NCI-H69 (cell line): ENCODE measurements around the gene TMEM161A.
"Not testable (repeated sequence)": the region's sequence is repeated elsewhere in the genome, so short reads cannot be mapped to it uniquely, and the experiment has no call there.

ENCODE experiments used
- DNase-seq: peaks from one replicate; lab custom pipeline; 2025; lab: John Stamatoyannopoulos, UW

Gene TMEM161A

DNA sequence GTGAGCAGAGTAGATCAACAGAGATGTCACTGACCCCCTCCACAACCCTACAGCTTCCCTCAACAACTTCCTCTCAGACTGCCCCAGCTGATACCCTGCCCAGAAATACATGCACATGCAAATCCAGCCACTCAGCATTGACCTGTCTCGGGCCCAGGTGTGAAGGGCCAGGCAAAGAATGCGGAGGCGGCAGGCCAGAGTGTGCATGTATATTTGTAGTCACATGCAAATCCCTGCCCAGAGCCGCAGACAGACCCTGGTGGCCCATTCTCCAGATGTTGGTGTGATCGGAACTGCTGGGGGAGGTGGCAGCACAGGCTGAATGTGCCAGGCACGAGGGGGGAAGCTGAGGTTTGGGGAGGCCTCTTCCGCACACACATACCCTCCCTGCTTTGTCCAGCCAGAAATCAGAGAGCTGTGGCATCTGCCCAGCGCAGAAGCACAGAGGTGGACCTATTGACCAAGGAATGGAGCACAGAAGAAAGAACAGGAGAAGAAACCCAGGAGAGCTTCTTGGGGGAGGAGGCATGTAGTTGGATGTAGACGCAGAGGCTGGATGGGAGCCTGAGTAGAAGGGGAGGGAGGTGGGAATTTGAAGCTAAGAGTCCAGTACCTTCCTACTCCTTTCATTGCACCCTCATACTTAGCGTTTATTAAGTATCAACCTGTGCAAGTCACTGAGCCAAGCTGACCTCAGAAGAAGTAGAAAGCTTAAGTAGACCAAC, 17.4 kb upstream of the TMEM161A start:
- DNase-seq, result no peak

DNA sequence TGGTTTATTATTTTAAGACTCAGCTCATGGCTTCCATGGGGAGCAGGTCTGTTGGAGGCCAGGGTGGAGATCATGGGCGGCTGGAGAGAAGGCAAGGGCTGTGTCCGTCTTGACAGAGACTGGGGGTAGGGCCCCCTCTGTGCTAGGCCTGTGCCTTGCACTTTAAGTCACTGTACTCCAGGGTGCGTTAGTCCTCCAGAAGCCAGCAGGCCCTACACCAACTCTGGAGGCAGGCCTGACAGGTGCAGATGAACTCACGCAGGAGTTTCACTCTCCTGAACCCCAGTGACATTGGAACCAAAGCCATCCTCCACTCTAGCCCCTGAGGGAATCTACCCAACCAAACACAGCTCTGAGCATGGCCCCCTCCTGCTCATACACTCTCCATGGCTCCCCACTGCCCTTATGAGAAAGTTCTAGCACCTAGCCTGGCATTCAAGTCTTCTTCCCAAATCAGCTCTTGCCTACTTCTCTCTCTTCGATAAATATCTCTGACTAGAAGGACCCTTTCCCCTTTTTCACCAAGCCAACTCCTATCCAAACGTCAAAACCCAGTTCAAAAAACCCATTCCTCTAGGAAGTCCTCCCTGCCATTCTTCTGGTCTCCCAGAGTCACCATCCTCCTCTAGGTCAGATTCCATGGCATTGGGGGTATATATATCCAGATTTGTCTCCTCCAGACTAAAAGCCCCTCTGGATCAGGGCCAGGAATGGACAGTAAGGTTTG, 16.7 kb upstream of the TMEM161A start:
- DNase-seq, result no peak

DNA sequence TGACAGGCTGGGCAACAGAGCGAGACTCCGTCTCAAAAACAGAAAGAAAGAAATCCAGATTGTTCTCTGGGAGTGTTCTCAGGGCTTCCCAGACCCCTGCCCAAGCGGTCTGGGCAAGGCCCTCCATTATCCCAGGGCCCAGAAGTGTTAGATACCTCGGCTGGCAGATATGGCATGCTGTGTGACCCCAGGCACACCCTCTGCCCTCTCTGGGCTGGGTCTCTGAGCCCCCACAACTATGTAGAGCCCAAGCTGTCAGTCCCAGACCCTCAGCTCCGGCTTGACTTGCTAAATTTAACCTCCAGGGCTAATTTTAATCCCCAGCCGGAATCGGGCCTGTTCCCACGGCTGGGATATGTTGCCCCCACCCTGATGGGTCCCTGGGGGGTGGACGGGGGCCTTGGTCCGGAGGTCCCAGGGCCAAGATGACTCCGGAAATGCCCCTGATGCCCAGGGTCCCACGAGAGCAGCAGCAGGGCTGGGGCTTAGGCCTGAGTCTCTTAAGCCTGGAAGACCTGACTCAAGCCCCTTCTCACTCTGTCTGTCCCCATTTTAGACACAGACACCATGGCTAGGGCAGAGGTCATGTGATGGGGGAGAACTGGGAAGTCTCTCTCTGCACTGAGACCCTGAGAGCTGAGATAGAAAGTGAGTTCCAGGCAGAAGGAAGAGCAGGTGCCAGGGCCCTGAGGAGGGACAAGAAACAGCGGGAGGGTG, 14.5 kb upstream of the TMEM161A start:
- DNase-seq, result no peak

DNA sequence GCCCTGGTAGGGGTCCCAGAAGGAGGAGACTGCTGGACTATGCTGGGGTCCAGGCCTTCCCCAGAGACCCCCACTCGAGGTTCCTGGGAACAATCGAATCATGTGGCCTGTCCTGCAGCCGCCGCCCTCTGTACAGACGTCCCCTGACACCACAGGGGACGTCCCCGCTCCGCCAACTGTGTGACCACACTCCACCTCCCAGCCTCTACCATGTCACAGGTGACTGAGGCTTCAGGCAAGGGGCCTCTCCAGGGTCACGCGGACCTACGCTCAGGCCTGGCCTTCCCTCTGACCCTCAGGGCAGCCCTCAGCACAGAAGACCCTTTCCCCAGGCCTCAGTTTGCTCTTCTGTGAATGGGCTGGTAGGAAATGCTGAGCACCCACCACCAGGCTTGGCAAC, 13.1 kb upstream of the TMEM161A start:
- no peak for DNase-seq

DNA sequence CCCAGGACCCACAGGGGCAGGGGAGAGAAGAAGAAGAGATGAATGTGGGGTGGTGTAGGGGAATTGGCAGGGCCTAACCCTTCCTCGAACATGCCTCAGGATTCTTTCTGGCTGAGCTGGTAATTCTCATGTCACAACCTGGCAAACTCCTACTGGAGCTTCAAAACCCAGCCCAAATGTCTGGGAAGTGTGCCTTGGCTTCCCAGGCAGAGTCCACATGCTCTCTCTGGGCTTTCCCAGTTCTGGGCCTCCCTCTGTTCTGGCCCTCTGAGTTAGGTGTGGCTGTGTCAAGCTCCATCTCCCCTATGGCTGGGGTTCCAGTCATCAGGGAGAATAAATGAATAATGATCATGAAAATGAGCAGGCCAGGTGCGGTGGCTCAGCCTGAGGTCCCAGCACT, 11.2 kb upstream of the TMEM161A start:
- no peak for DNase-seq

DNA sequence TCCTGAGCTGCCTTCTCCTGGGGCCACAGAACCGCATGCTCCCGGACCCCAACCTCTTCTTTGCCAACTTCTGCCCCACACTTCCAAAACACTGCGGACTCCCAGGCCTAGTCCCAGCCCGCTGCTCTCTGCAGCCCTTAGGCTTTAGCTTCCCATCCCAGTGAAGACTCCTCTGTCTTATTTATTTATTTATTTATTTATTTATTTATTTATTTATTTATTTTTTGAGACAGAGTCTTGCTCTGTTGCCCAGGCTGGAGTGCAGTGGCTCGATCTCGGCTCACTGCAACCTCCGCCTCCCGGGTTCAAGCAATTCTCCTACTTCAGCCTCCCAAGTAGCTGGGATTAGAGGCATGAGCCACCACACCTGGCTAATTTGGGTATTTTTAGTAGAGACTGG, 10.2 kb upstream of the TMEM161A start:
- not testable (repeated sequence) for DNase-seq

DNA sequence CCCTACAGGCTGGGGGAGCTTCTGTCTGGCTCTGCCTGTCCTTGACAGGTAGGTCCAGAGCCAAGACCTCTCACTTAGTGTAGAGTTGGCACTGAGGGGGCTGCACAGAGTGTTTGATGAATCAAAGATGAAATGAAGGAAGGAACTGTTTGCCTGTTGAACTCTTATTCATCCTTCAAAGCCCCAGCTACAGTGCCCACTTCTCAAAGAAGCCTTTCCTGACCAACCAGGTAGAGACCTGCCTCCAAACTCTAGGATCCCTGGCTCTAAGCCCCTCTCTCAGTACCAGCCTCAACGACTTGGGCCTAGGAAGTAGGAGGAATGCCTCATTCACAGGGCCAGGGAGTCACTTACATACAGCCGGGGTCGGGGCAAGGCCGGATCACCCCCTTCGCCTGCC, 9.1 kb upstream of the TMEM161A start:
- no peak for DNase-seq

DNA sequence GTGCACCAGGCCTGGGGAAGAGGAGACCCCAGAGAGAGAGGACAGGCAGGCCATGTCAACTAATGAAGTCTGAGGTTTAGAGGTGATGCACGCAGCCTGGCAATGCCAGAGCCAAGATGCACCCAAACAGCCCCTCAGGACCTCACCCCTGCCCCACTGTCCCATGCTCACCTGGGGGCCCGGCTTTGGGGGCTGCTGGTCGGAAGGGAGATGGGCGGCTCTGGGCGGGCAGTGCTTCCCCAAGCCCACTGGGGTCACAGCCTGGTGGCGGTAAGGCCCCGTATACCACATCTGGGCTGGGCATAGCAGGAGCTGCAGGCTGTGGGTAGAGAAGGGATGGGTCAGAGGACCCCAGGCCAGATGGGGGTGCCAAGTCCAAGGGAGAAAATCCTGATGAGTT, 8.6 kb upstream of the TMEM161A start:
- DNase-seq, result no peak

DNA sequence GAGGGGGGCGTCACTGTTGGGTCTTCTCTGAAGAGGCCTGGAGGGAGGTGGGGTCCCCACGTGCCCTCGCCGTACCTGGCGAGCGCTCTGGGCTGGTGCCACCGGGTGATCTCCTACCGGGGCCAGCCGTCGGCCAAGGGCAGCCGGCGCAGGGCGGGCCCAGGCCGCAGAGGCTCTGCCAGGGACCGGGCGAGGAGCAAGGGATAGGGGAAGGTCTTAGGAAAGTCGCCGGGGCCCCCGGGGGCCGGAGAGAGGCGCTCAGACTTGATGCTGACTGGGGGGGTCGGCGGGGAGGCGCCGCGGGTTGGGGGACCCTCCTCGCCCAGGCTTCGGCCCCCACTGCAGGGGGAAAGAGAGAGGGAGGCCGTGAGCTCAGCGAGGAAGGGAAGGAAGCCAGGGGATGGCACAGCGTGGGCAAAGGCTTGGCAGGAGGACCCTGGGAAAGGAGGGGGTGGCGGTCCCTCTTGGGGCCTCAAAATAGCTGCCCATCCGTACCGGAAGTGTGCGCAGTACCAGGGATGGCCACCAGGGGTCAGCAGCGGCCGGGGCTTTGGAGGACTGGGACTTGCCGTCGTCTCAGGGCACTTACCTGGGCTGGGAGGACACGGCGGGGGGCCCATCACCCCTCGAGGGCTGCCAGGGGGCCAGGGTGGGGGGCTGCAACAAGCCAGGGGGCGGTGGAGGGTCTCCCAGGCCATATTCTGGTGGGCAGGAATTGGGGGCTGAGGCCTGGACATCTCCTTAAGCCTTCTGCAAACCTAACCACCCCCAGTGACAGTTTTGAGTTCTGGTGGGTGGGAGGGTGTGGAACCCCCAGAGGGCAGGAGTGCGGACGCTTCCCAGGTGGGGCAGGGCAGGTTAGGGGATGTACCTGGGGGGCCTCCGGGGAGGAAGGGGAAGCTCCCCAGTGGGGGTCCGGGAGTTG, 7.7 kb upstream of the TMEM161A start:
- peak; percentile 74 for DNase-seq

DNA sequence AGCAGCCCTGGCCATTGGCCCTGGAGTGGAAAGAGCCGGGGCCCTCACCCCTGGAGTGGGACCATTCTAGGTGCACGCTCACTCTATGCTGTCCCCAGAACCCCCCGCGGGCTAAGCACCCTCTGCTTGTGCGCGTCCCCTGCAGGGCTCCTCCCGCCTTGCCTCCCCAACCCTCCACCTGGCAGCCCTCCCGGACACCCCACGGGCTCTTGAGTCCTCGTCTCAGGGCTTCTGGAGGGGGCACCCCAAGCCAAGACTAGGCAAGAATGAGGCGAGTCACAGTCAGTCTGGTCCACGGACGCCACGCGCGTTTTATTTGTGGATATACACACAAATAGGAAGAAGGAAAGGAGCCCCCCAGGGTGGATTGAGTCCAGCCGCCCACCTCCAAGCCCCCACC, 7.0 kb upstream of the TMEM161A start:
- DNase-seq, result no peak

DNA sequence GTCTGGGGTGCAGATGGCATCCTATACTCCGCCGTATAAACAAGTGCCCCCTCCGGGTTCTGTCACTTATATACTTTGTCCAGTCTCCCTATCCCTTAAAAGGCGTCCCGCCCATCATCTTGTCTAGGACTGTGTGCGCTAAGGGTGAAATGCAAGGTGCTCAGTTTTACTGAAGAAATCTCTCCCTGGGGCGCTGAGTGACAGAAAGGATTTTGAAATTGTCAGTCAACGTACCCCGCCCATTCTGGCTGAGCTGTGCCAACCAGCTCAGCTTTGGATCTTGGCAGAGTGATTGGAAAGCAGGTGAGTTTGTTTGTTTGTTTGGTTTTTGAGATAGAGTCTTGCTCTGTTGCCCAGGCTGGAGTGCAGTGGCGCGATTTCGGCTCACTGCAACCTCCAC, 4.1 kb upstream of the TMEM161A start:
- no peak for DNase-seq

DNA sequence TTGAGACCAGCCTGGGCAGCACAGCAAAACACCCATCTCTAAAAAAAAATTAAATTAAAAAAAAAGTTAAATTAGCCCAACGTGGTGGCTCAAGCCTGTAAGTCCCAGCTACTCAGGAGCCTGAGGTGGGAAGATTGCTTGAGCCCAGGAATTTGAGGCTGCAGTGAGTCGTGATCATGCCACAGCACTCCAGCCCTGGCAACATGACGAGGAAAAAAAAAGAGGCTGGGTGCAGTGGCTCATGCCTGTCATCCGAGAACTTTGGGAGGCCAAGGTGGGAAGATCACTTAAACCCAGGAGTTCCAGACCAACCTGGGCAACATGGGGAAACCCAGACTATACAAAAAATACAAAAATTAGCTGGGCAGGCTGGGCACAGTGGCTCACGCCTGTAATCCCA, 2.2 kb upstream of the TMEM161A start:
- no peak for DNase-seq

DNA sequence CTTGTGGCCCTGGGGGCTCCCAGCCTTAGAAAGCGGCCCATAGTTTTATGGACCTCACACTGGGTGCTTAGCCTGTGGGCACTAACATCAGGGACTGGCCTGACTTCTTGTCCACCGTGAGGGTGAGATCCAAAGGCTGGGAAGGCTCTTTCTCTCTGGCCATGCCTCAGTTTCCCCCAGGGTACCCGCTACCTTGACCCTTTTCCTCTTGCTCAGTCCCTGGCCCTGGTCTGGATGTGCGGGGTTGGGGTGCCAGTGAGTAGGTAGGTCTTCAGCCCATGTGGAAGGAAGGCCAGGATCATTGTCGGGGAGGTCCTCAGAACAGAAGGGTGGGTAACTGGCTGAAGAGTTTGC, 1.6 kb upstream of the TMEM161A start:
- DNase-seq, result no peak

DNA sequence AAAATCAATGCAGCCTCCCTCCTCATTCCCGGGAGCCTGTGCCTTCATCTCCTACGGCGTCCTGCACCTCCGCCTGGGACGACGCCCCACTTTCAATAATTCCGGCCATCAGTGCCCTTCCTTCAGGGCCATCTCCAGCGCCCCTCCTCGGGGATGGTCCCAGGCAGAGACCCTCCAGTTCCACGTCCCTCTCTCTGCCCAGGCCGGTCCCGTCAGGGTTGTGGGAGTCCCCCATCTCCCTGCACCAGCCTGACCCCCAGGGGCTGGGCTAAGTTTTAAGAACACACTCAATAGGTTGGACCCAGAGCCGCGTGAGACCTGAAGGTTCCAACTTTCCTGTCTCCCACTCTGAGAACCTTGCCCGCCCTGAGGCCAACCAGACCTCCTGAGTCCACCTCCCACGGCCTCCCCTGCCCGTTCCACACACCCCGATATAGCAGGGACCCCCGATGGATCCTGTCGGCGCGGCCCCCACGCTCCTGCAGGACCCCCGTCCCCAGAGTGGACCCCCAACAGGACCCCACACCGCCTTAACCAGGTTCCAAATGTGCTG, 646 bp downstream of the TMEM161A start:
- peak; percentile 23 for DNase-seq

DNA sequence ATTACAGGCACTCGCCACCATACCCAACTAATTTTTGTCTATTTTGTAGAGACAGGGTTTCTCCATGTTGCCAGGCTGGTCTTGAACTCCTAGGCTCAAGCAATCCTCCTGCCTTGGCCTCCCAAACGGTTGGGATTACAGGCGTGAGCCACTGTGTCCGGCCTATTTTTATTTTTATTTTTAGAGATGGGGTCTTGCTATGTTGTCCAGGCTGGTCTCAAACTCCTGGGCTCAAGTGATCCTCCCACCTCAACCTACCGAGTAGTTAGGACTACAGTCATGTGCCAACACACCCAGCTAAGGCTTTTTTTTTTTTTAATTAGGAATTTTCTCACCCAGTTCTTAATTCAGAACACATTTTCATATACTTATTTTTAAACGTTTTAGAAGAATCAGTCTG, 2.6 kb downstream of the TMEM161A start:
- DNase-seq, result not testable (repeated sequence)

DNA sequence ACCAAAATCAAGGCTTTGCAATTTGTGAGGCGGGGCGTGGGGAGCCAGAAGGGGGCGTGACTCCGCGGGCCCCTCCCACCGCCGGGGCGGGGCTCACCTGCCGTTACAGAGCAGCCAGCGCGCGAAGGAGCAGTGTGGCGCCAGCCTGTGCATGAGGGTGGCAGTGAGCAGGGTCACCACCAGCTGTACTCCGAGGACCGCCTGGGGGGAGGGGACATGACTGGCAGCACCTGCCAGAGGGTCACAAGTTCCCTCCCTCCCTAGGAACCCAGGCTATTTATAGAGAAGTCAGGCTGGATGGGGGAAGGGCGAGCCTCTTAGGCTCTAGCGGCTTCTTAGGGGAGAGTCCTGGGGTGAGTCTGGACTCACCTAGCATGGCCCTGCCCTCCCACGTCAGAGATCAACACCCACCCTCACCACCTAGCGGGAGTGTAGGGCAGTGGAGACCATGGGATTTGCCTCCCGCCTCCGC, 3.6 kb downstream of the TMEM161A start:
- peak; percentile 91 for DNase-seq

DNA sequence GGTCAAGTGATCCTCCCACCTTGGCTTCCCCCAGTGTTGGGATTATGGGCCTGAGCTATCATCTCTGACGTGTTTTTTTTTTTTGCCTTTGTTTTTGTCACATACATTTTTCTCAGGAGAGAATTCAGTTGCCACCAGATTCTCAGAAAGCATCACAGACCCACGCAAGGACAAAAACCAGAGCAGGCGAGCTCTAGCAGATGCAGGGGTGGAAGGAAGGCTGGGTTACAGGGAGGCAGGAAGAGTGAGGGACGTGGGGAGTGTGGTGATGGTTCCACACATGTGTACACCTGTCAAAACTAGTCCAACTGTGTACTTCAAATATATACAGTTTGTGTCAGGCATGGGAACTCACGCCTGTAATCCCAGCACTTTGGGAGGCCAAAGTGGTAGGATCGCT, 4.3 kb downstream of the TMEM161A start:
- DNase-seq, result no peak

DNA sequence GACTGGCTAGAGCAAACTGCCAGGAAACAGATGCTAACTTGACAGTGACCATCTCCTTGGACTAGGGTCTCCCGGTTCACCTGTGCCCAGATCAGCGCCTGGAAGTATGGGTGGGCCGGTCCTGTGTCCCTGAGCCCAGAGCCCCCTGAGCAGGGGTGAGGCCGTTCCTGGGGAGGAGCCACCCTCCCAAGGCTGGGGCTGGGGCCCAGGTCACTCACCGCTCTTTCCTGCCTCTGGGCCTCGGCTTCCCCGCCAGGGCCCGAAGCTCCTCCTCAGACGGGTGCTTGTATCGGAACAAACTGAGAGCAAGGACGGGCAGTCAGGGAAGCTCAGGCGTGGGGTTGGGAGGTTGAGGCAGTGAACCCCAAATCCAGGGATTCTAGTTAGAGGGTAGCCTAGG, 5.4 kb downstream of the TMEM161A start:
- no peak for DNase-seq

DNA sequence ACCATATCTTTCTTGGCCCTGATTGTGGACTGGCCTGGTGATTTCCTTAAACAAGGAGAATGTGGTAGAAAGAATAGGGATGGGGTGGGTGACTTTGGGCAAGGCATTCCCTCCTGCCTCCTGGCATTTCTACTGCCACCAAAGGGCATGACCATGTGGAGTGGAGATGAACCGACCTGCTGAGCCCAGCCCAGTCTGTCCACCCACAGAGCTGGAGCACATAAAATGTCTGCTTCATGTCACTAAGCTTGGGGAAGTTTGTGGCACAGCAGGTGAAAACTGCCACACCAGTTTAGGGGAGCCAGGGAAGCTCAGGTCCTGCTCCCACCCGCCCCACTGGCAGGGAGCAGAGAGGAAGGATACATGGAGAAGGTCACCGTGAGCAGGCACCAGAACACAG, 6.3 kb downstream of the TMEM161A start:
- no peak for DNase-seq

DNA sequence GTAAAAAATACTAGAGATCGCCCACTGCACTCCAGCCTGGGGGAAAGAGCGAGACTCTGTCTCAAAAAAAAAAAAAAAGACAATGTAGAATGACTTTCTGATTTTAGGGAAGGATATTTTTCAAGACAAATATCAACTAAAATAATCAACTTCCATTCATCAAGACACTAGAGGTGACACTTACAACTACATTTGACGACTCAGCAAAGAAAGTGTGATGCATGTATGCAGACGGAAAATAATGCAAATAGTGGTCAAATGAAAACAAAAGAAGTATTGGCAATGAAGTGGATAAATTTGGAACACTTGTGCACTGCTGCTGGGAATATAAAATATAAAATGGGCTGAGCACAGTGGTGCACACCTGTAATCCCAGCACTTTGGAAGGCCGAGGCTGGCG, 12.2 kb downstream of the TMEM161A start:
- no peak for DNase-seq

DNA sequence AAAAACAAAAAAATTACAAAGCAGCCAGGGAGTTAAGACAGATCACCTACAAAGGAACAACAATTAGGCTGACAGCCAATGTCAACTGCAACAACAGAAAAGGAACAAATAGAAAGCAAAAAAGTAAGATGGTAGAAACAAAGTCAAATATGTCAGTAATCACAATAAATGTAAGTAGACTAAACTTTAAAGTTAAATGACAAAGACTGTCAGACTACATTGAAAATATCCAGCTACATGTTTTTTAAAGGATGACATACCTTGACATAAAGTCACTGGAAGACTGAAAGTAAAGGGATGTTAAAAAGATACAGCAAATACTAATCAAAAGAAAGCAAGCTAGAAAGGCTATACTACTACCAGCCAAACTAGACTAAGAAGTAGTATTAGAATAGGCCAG, 14.9 kb downstream of the TMEM161A start:
- DNase-seq, result no peak

DNA sequence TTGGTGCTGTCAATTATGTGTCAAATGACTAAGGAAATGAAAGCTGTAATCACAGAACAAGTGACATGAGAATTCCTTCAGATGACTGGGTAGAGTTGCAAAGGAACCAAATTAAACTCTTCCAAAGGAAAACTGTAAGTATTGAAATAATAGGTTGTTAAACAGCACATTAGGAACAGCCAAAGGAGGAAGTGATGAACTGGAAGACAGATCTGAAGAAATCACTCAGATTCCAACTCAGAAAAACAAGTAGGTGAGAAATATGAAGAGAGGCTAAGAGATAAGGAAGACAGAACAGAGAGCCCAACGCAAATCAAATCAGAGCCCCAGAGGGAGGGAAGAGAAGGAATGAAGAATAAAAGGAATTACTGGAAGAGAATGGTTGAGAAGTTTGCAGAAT, 15.4 kb downstream of the TMEM161A start:
- DNase-seq, result no peak
